ENCODE measurements around the gene FOXP2.

DNA sequence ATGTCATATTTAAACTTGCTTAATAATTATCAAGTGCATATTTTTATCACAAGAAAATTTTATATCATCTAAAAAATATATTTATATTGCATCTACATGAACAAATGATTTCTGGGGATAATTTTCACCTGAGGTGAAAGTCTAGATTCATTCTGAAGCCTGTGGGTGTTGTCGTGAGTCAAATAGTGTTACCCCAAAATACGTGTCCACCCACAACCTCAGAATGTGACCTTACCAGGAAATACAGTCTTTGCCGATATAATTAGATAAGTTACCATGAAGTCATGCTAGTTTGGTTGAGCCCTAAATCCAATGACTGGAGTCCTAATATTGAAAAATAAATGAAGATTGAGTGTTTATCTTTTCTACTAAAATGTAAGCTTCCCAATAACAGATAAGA, 304.2 kb downstream of the FOXP2 start:
- TF ChIP-seq EP300 (IDR thresholded peaks at IDR 0.05) (no peak), POLR2AphosphoS5 (IDR thresholded peaks at IDR 0.05) (no peak)
- TF ChIP-seq, protein P1, sequence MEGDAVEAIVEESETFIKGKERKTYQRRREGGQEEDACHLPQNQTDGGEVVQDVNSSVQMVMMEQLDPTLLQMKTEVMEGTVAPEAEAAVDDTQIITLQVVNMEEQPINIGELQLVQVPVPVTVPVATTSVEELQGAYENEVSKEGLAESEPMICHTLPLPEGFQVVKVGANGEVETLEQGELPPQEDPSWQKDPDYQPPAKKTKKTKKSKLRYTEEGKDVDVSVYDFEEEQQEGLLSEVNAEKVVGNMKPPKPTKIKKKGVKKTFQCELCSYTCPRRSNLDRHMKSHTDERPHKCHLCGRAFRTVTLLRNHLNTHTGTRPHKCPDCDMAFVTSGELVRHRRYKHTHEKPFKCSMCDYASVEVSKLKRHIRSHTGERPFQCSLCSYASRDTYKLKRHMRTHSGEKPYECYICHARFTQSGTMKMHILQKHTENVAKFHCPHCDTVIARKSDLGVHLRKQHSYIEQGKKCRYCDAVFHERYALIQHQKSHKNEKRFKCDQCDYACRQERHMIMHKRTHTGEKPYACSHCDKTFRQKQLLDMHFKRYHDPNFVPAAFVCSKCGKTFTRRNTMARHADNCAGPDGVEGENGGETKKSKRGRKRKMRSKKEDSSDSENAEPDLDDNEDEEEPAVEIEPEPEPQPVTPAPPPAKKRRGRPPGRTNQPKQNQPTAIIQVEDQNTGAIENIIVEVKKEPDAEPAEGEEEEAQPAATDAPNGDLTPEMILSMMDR (IDR thresholded peaks at IDR 0.05) = no peak

All from gastroesophageal sphincter (tissue), 3 donors.